ENCODE results near the gene FBXO44. TPM values are rescaled to one million over a fixed set of nuclear protein-coding genes. Genes with fewer than 3 reads are reported as not detected.

FBXO44 gene
- total RNA-seq, 1 experiment from 2014 or later, result 34.9 TPM

- DNase-seq (ENCODE audit: low spot score) (peak; percentile 48), ATAC-seq (peak; percentile 33)
- Mint-ChIP-seq H3K4me3 (no peak overlapping the region), H3K4me1 (peaks cover 57% of the 10 kb centered on the region), H3K36me3 (no peaks in the 10 kb centered on the region), H3K9me3 (no peaks in the 10 kb centered on the region), H3K27ac (peak overlapping the region; percentile 42; the same call in 1 of the 2 replicates), H3K27me3 (ENCODE audit: low read depth) (no peaks in the 10 kb centered on the region)
- TF ChIP-seq ZNF219 (CRISPR knock-in tag; IDR thresholded peaks at IDR 0.05; ENCODE audit: borderline replicate concordance) (no peak), PRDM15 (CRISPR knock-in tag; IDR thresholded peaks at IDR 0.05) (peak; percentile 49; the same call in 1 of the 2 replicates)
- ChIA-PET CTCF (interaction anchor here (1.0 to 6.5 kb wide), 4 partner anchors 9 to 81 kb away, joined by 4 to 50 read pairs (median 8); partner anchors contain the start of genes FBXO6 and MAD2L2), POLR2A (interaction anchor here (1.0 to 2.2 kb wide), 2 partner anchors 21 to 40 kb away, joined by 3 to 5 read pairs; partner anchors contain the start of gene FBXO6)
Measured at GRCh38 chr1:11704194-11704529, 49.5 kb downstream of the FBXO44 start.

GRCh38 chr1:11704691-11705475 lies 50.2 kb downstream of the FBXO44 start:
- no peak for DNase-seq (ENCODE audit: low spot score)
- ChIA-PET CTCF (interaction anchor here (0.6 to 6.5 kb wide), 12 partner anchors 10 to 524 kb away, joined by 3 to 50 read pairs (median 4); partner anchors contain the start of genes DRAXIN, FBXO6 and MAD2L2), POLR2A (interaction anchor here (0.7 to 2.2 kb wide), 4 partner anchors 15 to 41 kb away, joined by 3 to 5 read pairs (median 4); partner anchors contain the start of gene FBXO6)
- Mint-ChIP-seq H3K27me3 (ENCODE audit: low read depth) (no peaks in the 10 kb centered on the region), H3K4me3 (no peak overlapping the region; the same call in 1 of the 2 replicates), H3K9me3 (no peaks in the 10 kb centered on the region), H3K4me1 (peaks cover 59% of the 10 kb centered on the region), H3K36me3 (peaks cover 4% of the 10 kb centered on the region; the same call in 1 of the 2 replicates), H3K27ac (peak overlapping the region; percentile 44)
- no peak for TF ChIP-seq NR2C2 (CRISPR knock-in tag; IDR thresholded peaks at IDR 0.05)
- TF ChIP-seq TCF7 (CRISPR knock-in tag; IDR thresholded peaks at IDR 0.05; ENCODE audit: low read depth), result no peak
- TF ChIP-seq, protein P1, sequence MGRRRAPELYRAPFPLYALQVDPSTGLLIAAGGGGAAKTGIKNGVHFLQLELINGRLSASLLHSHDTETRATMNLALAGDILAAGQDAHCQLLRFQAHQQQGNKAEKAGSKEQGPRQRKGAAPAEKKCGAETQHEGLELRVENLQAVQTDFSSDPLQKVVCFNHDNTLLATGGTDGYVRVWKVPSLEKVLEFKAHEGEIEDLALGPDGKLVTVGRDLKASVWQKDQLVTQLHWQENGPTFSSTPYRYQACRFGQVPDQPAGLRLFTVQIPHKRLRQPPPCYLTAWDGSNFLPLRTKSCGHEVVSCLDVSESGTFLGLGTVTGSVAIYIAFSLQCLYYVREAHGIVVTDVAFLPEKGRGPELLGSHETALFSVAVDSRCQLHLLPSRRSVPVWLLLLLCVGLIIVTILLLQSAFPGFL (CRISPR knock-in tag; IDR thresholded peaks at IDR 0.05; ENCODE audit: borderline replicate concordance), result no peak
- TF ChIP-seq MXD4 (CRISPR knock-in tag; IDR thresholded peaks at IDR 0.05; ENCODE audit: borderline replicate concordance), result no peak
- TF ChIP-seq, protein P2, sequence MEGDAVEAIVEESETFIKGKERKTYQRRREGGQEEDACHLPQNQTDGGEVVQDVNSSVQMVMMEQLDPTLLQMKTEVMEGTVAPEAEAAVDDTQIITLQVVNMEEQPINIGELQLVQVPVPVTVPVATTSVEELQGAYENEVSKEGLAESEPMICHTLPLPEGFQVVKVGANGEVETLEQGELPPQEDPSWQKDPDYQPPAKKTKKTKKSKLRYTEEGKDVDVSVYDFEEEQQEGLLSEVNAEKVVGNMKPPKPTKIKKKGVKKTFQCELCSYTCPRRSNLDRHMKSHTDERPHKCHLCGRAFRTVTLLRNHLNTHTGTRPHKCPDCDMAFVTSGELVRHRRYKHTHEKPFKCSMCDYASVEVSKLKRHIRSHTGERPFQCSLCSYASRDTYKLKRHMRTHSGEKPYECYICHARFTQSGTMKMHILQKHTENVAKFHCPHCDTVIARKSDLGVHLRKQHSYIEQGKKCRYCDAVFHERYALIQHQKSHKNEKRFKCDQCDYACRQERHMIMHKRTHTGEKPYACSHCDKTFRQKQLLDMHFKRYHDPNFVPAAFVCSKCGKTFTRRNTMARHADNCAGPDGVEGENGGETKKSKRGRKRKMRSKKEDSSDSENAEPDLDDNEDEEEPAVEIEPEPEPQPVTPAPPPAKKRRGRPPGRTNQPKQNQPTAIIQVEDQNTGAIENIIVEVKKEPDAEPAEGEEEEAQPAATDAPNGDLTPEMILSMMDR (IDR thresholded peaks at IDR 0.05), result no peak
- no peak for TF ChIP-seq HMGXB4 (CRISPR knock-in tag; IDR thresholded peaks at IDR 0.05)
- TF ChIP-seq KAT7 (CRISPR knock-in tag; IDR thresholded peaks at IDR 0.05; ENCODE audit: borderline replicate concordance), result no peak
- no peak for TF ChIP-seq FOXJ3 (CRISPR knock-in tag; IDR thresholded peaks at IDR 0.05; ENCODE audit: borderline replicate concordance)
- peak; percentile 25; the same call in 1 of the 2 replicates for ATAC-seq

- Mint-ChIP-seq H3K27ac (peak overlapping the region; percentile 55), H3K9me3 (no peaks in the 10 kb centered on the region), H3K4me1 (peaks cover 57% of the 10 kb centered on the region), H3K4me3 (no peak overlapping the region), H3K27me3 (ENCODE audit: low read depth) (no peaks in the 10 kb centered on the region), H3K36me3 (peaks cover 4% of the 10 kb centered on the region; the same call in 1 of the 2 replicates)
- DNase-seq (ENCODE audit: low spot score) (no peak), ATAC-seq (no peak)
- POLR2A ChIA-PET, result interaction anchor here (0.7 to 2.2 kb wide), 3 partner anchors 14 to 41 kb away, joined by 3 to 5 read pairs (median 5); partner anchors contain the start of gene FBXO6
- TF ChIP-seq EMX1 (CRISPR knock-in tag; IDR thresholded peaks at IDR 0.05) (no peak), JUN (CRISPR knock-in tag; IDR thresholded peaks at IDR 0.05) (no peak), TCF7 (CRISPR knock-in tag; IDR thresholded peaks at IDR 0.05; ENCODE audit: low read depth) (no peak), ZNF671 (CRISPR knock-in tag; IDR thresholded peaks at IDR 0.05) (no peak), ZNF219 (CRISPR knock-in tag; IDR thresholded peaks at IDR 0.05; ENCODE audit: borderline replicate concordance) (no peak), ELF4 (CRISPR knock-in tag; IDR thresholded peaks at IDR 0.05; ENCODE audit: low read depth) (no peak), NR1H2 (CRISPR knock-in tag; IDR thresholded peaks at IDR 0.05) (no peak), IRF1 (CRISPR knock-in tag; IDR thresholded peaks at IDR 0.05) (no peak), TP53 (CRISPR knock-in tag; IDR thresholded peaks at IDR 0.05) (no peak), PRRX2 (CRISPR knock-in tag; IDR thresholded peaks at IDR 0.05) (no peak)
- TF ChIP-seq, protein P3, sequence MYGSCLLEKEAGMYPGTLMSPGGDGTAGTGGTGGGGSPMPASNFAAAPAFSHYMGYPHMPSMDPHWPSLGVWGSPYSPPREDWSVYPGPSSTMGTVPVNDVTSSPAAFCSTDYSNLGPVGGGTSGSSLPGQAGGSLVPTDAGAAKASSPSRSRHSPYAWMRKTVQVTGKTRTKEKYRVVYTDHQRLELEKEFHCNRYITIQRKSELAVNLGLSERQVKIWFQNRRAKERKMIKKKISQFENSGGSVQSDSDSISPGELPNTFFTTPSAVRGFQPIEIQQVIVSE (CRISPR knock-in tag; IDR thresholded peaks at IDR 0.05; ENCODE audit: borderline replicate concordance), result no peak
- CTCF ChIA-PET, result interaction anchor here (0.6 to 6.5 kb wide), 12 partner anchors 7 to 98 kb away, joined by 3 to 50 read pairs (median 4); partner anchors contain the start of genes DRAXIN, FBXO6 and MAD2L2
Measured at GRCh38 chr1:11705596-11705995, 50.9 kb downstream of the FBXO44 start.

Measured in WTC11 (cell line).